ENCODE results near the gene SFTPB.

DNA sequence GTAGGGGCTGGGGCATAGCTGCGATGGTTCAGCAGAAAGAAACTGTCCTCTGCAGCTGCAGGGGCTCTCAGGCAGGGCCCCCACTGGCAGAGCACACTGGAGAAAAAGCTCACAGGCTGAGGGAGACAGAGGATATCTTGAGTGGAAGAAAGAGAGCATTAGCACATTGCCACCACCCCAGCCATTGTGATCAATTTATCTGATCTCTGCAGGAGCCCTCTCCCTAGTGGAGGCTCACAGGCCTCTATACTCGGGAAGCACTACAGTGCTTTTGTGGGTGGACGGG lies 801 bp upstream of the SFTPB start:
- TF ChIP-seq POLR2A (IDR thresholded peaks at IDR 0.05) (no peak), POLR2AphosphoS5 (IDR thresholded peaks at IDR 0.05; ENCODE audit: insufficient read depth in 1 of 2, low read depth in 1 of 2) (no peak)

Measured in vagina (tissue), 2 donors.